CD4-positive, alpha-beta T cell treated with Interleukin-2 at 100 ng/mL for 4 hours (primary cell): ENCODE results near the gene ACAD8.
A peak's percentile ranks its signal among the peaks of the same experiment; 100 is the strongest.
"Not testable (repeated sequence)": the region's sequence is repeated elsewhere in the genome, so short reads cannot be mapped to it uniquely, and the experiment has no call there.

Experiments
- DNase-seq: peaks from one replicate; pipeline ENCODE4 v3.0.0-alpha.2; 2020; ENCODE audit warnings: low spot score

ACAD8 gene

DNA sequence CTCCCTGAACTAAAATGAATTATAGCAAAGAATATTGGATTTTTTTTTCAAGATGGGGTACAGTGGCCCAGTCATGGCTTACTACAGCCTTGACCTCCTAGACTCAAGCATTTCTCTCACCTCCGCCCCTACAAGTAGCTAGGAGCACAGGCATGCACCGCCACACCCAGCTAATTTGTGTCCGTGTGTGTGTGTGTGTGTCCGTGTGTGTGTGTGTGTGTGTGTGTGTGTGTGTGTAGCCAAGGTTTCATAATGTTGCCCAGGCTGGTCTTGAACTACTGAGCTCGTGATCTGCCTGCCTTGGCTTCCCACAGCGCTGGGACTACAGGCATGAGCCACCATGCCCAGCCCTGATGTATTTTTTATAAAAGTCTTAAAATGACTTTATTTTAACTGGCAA lies 12.8 kb upstream of the ACAD8 start:
- no peak for DNase-seq

DNA sequence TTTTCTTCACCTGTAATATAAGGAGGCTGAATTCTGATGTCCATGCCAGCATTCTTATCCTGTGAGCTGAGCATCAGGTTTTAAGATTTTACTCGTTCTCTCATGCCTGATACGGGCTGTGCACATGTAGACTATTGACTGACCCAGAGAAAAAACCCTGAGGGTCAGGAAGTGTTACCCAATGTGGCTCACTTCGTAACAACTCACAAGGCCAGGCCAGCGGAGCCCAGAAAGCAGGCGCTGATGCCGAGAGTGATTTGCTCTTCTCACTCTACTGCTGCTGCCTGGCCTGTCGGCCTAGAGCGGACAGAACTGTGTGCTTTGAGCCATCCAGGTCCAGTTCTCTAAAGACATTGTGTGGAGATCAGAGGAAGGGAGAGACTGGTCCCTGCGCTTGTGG lies 11.0 kb upstream of the ACAD8 start:
- DNase-seq: no peak

DNA sequence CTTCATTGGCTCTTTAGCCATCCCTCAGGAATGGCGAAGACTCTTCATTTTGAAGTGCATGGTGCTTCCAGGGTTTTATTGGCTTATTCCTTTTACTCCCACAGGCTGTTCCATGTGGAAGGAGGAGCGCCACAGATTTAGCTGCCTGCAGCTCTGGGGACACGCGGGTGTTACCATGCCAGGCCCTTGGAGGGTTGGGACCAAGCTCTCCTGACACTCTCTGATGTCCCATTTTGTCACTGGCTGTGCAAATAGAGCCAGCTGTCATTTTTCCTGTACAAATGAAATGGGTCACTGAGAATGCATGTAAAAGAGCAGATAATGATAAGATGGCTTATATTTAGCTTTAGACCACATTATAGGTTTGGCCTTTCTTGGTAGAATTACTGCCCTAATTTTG lies 9.5 kb upstream of the ACAD8 start:
- no peak for DNase-seq

DNA sequence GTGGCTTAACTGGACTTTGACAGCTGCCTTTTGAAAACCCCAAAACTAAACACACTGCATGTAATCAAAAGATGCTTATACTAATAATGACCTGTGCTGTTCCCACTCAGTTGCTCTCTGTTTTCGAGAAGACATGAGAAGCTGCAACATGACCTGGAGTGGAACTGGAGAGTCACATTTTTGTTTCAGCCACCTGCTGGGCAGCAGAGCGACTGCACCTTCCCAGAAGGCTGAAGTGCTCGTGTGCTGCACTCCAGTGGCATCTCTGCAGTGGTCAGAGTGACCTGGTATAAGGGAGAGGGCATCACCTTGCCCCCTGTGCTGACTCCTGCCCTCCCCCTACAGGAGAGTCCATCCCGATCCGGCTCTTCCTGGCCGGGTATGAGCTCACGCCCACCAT lies 8.8 kb upstream of the ACAD8 start:
- DNase-seq: peak; percentile 22

DNA sequence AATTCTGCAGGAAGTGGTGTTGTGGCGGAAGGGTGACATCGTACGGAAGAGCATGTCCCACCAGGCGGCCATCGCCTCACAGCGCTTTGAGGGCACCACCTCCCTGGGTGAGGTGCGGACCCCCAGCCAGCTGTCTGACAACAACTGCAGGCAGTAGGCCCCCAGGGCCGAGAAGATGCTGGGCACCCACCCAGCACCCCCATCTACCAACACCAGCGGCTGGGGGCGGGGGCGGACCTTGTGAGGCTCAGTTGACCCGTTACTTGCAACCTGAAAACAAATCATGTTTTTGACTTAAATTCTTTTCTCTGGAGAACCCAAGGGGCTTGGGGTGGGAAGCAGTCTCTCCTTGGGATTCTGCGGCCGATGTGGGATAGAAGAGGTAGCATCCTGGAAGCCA lies 7.9 kb upstream of the ACAD8 start:
- DNase-seq: no peak

DNA sequence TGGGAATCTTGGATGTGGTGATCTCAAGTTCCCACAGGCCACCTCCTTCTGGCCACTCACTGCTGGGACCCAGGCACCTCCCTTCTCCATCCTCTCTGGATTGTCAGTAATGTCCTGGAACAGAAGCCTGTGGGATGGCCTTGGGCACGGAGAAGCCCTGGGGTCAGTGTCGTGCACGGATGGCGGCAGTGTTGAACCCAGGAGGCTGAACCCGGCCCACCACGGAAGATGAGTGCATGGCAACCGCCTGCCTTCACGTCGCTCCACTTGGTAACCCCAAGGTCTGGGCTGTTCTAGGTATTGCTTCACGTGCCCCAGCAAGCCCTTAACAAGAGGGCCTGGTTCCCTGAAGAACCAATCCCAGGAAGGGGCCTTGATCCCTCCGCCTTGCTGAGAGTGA lies 7.3 kb upstream of the ACAD8 start:
- no peak for DNase-seq

DNA sequence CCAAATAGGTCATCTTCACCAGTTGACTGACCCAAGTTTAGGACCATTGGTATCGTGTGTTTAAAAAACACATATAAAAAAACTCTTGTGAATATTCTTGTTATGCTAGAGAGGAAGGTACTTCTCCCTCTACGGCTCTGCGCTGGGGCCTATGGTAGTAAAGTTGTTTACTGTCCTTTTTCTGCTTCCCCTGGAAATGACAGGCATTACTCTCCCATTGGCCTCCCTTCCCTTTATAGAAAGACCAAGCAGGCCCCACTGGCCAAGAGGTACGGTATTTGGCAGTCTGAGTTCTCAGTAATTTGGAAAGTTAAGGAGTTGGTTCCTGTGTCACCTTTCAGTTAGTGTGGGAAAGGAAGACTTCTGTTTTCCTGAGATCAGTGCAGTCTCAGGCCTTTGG lies 6.7 kb upstream of the ACAD8 start:
- DNase-seq: no peak

DNA sequence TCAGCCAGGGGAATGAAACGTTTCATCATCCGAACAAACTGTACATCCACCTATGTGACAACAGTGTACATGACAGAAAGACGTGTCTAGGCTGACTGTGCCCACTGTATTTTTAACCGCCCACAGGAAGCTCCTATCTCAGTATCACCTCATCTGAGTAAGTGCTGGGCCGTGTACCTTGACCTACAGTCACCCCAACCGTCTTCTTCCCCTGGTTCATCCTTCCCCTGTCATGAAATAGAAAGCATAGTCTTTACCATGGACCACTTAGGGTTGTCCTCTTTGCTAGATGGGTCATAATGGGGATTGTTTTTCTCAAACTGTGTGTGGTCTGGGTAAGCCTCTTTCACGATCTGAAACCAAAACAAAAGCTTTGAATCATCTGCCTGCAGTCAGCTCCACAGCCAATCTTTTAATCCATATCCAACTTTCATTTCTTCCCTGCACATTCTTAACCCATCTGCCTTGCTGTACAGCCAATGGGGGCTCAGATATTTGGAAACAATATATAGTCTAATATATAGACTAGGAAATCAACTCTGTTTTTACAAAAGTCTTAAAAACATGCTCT lies 4.4 kb upstream of the ACAD8 start:
- DNase-seq: no peak

DNA sequence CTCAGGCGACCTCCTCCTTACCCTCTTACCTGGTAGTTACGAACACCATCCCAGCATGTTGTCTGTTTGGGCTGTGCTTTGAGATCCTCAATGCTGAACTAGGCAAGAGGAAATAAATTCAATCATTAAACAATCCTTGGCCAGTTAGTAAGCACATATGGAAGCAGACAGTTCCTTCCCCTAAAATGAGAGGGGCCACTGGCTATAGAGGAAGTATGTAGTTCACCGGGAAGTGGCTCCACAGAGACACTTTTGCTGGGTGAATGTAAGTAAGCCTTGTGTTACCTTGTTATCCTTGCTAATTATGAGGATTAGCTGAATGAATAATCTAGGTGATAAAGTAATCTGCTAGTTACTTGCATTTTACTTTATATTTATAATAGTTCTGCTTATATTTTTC lies 3.1 kb upstream of the ACAD8 start:
- DNase-seq: no peak

DNA sequence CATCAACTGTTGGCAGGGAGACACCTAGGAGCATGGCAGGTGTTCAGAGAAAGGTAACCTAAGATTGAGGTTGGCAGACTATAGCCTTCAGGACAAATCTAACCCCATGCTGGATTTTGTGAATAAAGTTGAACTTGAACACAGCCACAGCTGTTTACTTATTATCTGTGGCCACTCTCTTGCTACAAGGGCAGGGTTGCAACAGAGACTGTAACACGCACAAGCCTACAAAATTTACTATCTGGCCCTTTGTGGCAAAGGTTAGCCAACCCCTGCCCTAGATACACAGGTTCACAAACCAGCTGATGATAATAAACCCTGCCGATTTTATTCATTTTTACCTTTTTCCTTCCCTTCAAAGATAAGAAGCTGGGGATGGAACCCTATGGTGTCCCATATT lies 2.7 kb upstream of the ACAD8 start:
- DNase-seq: no peak

DNA sequence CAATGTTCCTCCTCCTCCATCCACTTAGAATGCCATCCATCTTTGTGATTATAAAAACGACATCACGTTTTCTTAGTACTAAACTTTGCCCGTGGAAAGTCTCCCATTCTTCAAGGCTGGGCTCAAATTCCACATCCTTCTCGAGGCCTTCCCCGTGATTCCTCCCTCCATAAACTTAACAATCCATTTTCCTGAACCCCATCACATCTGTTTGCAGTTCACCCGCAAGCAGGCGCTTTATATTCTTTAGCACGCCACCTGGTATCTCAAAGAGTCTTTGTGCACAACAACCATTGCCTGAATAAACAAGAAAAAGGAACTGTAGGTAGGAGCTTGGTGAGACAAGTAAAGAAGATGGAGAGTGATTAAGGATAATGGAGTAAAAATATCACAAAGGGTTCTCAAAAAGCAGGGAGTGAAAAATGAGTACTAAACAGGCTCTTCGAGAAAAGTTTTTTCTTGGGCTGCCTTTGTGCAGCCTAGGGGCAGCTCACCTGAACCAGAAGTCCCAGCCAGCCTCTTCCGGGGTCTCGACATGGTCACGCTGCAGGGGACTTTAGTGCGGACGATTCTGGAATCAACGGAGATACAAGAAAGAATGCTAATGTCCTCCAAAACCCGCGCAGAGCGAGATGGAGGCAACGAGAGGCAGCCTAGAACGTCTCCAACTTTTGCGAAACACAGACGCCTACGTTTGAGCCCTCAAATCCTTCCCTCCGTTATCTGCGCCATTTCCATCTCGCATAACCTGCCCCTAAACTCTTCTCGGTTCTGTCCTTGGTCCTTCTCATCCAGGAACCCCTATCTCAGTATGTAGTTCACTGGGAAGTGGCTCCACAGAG lies 801 bp upstream of the ACAD8 start:
- no peak for DNase-seq

DNA sequence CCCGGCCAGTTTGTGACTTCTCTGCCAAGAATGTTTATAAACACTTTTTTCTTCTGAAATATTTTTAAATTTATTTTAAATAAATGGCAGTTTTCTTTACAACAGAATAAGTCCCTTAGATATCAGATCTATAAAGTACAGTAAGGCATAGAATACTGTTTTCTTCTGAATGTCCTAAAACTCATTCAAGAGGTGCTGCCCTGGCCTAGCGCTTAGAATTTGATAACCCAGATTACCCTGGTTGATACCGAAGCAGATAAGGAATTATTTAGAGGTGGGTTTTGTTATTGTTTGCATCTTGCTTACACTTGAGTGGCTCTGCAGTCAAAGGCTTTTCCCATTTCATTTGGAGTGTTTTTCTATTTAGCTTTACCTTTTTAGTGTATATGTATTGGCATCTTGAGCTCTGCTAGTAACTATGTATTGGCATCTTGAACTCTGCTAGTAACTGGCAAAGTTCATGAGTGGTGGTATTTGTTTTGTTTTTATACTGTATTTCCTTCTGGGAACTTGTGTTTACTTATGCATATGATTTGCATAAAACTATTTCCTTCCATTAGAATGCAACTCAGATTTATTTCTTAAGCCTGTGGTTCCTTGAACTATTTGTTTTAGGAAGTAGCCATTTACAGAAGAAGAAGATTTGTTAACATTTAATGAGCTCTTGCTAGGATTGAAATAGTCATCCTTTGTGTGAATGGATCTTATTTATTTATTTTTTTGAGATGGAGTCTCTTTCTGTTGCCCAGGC lies 1.2 kb downstream of the ACAD8 start:
- DNase-seq: no peak

DNA sequence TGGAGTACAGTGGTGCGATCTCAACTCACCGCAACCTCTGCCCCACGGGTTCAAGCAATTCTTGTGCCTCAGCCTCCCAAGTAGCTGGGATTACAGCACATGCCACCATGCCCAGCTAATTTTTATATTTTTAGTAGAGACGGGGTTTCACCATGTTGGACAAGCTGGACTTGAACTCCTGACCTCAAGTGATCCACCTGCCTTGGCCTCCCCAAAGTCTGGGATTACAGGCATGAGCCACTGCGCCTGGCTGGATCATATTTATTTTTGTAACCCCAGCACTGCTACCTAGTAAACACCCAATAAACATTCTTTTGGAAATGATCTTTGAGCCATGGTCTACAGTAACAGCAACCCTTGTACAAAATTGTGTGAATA lies 1.8 kb downstream of the ACAD8 start:
- not testable (repeated sequence) for DNase-seq

DNA sequence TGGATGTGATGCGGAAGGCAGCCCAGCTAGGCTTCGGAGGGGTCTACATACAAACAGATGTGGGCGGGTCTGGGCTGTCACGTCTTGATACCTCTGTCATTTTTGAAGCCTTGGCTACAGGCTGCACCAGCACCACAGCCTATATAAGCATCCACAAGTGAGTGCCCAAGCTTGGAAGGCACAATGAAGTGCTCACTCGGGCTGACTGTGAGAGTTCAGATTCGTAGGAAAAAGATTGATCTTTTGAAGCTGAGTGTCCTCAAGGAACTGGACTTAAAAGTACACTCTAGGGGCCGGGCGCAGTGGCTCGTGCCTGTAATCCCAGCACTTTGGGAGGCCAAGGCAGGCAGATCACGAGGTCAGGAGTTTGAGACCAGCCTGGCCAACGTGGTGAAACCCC lies 3.7 kb downstream of the ACAD8 start:
- no peak for DNase-seq

DNA sequence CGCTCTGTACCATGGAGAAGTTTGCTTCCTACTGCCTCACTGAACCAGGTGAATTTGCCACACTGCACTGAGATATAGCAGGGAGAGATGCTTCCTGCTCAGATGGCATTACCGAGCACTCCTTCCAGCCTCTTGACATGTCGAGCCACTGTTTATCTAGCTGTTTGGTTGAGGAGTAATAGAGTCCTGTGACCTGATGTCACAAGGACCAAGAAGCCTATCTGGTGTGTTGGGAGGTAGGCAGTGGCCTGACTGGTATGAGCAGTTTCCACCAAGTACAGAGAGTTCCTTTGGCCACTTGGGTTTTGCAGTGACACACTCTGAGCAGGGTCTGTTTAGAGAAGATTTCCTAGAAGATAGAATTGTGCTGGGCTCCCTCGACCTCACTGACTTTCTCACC lies 5.2 kb downstream of the ACAD8 start:
- DNase-seq: no peak

DNA sequence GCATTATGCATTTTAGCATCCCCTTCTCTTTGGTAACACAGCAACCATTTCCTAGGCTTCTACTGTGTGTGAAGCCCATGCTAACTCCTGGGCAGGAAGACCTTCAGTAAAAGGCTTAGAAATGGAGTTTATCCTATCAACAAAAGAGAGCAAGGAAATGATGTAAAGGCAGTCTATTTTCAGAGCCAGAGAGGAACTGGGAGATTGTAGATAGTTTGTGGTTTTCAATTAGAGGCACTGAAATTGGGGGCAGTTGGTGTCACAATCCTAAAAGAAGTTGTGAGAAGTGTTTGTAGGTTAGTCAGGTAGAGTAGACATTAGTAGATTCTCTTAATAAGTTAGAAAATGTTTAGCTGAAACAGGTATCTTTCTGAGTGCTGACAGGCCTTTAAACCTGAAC lies 7.1 kb downstream of the ACAD8 start:
- no peak for DNase-seq

DNA sequence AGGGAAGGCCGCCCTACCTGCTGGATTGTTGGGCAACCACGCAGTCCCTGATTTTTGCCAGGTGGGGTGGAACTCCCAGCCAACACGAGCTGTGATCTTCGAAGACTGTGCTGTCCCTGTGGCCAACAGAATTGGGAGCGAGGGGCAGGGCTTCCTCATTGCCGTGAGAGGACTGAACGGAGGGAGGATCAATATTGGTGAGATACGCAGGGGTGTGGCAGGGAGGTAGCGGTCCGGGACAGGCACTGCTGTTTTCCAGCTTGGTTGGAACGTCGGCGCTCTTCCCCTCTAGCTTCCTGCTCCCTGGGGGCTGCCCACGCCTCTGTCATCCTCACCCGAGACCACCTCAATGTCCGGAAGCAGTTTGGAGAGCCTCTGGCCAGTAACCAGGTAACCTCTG lies 7.6 kb downstream of the ACAD8 start:
- DNase-seq: no peak

DNA sequence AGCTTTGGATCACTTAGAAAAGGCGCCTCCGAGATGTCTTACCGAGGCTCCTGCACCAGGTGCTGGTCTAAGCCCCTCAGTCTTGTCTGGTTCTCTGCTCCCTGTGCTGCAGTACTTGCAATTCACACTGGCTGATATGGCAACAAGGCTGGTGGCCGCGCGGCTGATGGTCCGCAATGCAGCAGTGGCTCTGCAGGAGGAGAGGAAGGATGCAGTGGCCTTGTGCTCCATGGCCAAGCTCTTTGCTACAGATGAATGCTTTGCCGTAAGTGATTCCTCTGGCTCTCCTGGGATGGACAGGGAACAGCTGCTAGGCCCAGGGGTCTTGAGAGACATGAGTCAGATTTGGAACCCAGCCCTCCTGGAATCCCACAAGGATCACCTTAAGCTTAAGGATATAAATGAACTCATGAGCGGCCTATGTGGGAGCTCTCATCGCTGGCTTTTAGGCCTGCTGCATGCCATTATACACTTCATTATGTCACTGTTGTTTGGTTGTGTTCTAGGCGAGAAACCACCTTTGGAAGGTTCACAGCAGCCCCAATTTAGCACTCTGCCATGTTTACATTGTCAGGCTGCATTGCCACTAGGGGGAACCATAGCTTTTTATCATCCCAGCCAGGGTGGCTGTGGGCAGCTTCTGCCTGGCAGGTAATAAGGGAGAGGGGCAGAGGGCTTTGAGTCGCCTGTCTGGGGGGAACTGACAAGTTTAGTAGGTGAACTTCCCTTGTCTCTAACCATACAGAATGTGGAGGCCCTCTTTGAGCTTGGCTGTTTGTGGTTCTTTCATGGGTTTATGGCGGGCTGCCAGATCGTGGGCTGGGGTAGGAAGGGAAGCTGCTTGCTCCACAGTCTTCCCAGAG lies 8.5 kb downstream of the ACAD8 start:
- DNase-seq: peak; percentile 50

DNA sequence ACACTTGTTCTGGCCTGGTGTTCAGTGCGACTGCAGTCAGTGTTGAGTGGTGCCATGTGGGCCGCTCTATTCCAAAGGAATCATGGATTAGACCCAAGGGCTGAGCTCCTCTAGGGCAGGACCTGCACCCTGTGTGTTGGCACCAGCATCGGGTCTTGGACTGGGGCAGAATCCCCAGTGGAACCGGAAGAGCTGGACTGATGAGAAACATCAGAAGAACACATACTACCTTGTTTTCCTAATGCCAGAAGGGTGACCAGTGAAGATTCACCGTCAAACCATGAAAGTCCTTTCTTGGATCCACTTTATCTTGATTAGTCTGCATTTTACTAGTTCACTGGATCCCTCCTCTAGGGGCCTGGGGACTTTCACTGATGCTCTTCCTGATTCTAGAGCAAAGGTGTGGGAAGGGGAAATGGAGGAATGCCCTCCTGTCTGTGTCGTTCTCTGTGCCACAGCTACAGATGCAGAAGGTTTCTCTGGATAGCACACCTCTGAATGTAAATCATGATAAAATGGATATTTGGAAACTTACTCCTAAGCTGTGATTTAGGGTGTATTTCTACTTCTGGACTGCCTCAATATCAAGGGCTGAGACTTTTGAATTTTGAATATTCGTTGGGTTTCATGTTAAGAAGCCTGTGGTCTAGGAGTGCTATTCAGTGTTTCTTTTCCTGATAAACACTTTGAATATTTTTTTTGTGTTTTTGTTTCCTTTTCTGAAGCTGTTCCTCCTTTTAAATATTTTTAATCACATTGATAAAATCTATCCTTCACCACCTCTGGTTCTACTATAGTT lies 11.8 kb downstream of the ACAD8 start:
- no peak for DNase-seq

DNA sequence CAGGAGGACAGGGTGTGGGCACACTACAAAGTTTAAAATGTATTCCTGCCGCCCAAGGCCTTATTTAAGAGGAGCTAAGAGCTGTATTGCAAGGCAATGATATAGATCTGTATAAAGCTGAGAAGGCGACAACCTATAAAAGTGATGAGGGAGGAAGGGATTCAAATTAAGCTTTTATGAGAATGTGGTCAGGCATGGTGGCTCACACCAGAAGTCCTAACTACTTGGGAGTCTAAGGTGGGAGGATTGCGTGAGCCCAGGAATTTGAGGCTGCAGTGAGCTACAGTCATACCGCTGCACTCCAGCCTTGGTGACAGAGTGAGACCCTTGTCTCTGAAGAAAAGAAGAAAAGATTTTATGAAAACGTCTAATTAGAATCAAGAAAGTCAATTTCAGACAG lies 13.1 kb downstream of the ACAD8 start:
- DNase-seq: no peak

DNA sequence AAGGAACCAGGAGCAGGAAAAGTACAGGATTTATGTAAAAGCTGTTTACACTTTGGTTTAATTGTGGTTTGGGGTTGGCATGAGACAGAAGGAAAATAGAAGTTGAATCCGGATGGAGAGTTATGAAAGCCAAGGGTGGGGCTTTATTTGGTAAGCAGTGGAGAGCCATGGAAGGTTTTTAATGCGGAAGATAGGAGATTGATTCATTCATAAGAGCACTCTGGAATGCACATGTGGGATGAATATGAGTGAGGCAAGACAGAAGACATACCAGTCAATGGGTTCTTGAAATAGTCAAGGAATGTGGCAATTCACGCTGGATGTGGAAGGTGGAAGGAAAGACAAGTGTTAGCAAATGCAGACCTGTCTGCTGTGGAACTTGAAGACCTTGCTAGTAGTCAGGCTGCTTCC lies 13.5 kb downstream of the ACAD8 start:
- DNase-seq: no peak

DNA sequence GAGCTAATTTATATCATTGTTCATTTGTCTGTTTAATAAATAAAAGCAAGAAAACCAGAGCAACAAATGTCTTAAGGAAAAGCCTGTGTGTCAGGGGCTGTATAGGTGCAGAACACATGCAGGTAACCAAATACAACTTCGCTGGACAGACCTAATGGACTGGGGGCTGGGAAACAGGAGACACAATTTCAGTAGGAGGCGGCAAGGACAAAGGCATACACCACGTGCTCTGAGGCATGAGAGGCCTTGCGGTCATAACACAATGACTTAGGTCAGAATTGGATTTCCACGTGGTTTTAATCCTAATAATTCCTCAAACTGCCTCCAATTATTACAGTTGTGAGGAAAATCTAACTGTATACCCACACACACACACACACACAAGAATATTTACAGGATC lies 14.1 kb downstream of the ACAD8 start:
- no peak for DNase-seq
